Mucosa of descending colon (tissue), 3 donors: Measurements from ENCODE around the gene RHOT1. TPM values are rescaled to one million over a fixed set of nuclear protein-coding genes. Genes with fewer than 3 reads are reported as not detected.
"Not testable (repeated sequence)": the region's sequence is repeated elsewhere in the genome, so short reads cannot be mapped to it uniquely, and the experiment has no call there.

ENCODE experiments used
- ATAC-seq: fragments of 200-7000 bp; cut with Tn5 transposase; one replicate; pipeline ENCODE4 v1.9.1; 2020; ENCODE audit warnings: mild to moderate bottlenecking, moderate library complexity
- DNase-seq, 3 donors: peaks; one replicate each; pipeline ENCODE4 v3.0.0-alpha.2; 2020
- H3K36me3 ChIP-seq: fragments of 200-600 bp; one replicate; pipeline ENCODE4 v1.8.0; 2021; ENCODE audit warnings: low read depth, mild to moderate bottlenecking
- H3K4me1 ChIP-seq: fragments of 200-600 bp; one replicate; pipeline ENCODE4 v1.8.0; 2021; ENCODE audit warnings: low read depth, mild to moderate bottlenecking
- H3K4me3 ChIP-seq: fragments of 200-600 bp; one replicate; pipeline ENCODE4 v1.8.0; 2021; ENCODE audit warnings: mild to moderate bottlenecking
- H3K9me3 ChIP-seq: fragments of 200-600 bp; one replicate; pipeline ENCODE4 v1.8.0; 2021; ENCODE audit warnings: mild to moderate bottlenecking
- CTCF ChIP-seq: fragments of 200-600 bp; IDR thresholded peaks from one replicate; pipeline ENCODE4 v1.8.0; 2022; ENCODE audit warnings: antibody characterized with exemption, mild to moderate bottlenecking
- intact Hi-C, 2 donors: fragments of 100-400 bp; cut with DNase I in 1 of 2; cut with micrococcal nuclease in 1 of 2; formaldehyde crosslinking; loops; one replicate each; pipeline versions ENCODE4 v1.11.0 to v1.11.1; 2022; cut with DNase I, micrococcal nuclease
- total RNA-seq, 3 donors: library from RNA; stranded (reverse); fragmentation: NEBNext Ultra II Directional in 2 of 3; extraction: Animal tissue kit (Norgen Biotek cat#: 25700) in 2 of 3; gene quantifications; one replicate each; pipeline versions ENCODE4 v1.2.1 to v1.2.4, GENCODE V29; 2021 to 2023
- donor health status: DM: no; HTN: no; CAD: no; lungs with moderate emphysema.
- donor health status: DM: no; HTN: no; CAD: no.
- donor health status: DM: no; HTN: yes; CAD: no.

The RHOT1 gene
- total RNA-seq, 3 donors from 2014 or later: 21.2 to 48.6 (median 21.4) TPM

- H3K4me3 ChIP-seq: no peak overlapping the region
- ATAC-seq (no peak), DNase-seq (no peak)
- H3K36me3 ChIP-seq: no peaks in the 10 kb centered on the region
- H3K9me3 ChIP-seq: no peaks in the 10 kb centered on the region
- intact Hi-C loops: no loop called here
- TF ChIP-seq CTCF: no peak
- H3K4me1 ChIP-seq: no peaks in the 10 kb centered on the region
Observed at GRCh38 chr17:32174889-32175288, 32.6 kb downstream of the RHOT1 start.

- ATAC-seq, intact Hi-C loops, H3K36me3 ChIP-seq: not testable (repeated sequence)
Observed at GRCh38 chr17:32178679-32179078, 36.4 kb downstream of the RHOT1 start.

GRCh38 chr17:32179103-32179502 is 36.8 kb downstream of the RHOT1 start:
- H3K9me3 ChIP-seq, H3K4me1 ChIP-seq, intact Hi-C loops, ATAC-seq, H3K36me3 ChIP-seq, DNase-seq, H3K4me3 ChIP-seq: not testable (repeated sequence)

More at GRCh38 chr17:32178679-32179078, 36.4 kb downstream of the RHOT1 start:
- not testable (repeated sequence) for DNase-seq, H3K4me1 ChIP-seq, H3K9me3 ChIP-seq, H3K4me3 ChIP-seq

GRCh38 chr17:32179526-32179925 is 37.2 kb downstream of the RHOT1 start:
- H3K36me3 ChIP-seq, H3K4me1 ChIP-seq, DNase-seq, H3K4me3 ChIP-seq, ATAC-seq, intact Hi-C loops, H3K9me3 ChIP-seq: not testable (repeated sequence)

- H3K4me3 ChIP-seq, ATAC-seq, DNase-seq, H3K4me1 ChIP-seq, intact Hi-C loops, H3K36me3 ChIP-seq, H3K9me3 ChIP-seq: not testable (repeated sequence)
Observed at GRCh38 chr17:32180262-32180661, 38.0 kb downstream of the RHOT1 start.

- Histone ChIP-seq H3K4me1 (no peaks in the 10 kb centered on the region), H3K9me3 (no peaks in the 10 kb centered on the region), H3K4me3 (no peak overlapping the region), H3K36me3 (no peaks in the 10 kb centered on the region)
- no peak for TF ChIP-seq CTCF
- no peak for ATAC-seq
- DNase-seq: no peak
- intact Hi-C loops: no loop called here
Observed at GRCh38 chr17:32185875-32186274, 43.6 kb downstream of the RHOT1 start.

GRCh38 chr17:32187271-32187670 is 45.0 kb downstream of the RHOT1 start:
- DNase-seq (no peak), ATAC-seq (no peak)
- no peak for TF ChIP-seq CTCF
- H3K4me3 ChIP-seq: no peak overlapping the region
- intact Hi-C loops: no loop called here
- H3K36me3 ChIP-seq: no peaks in the 10 kb centered on the region
- H3K9me3 ChIP-seq: no peaks in the 10 kb centered on the region
- H3K4me1 ChIP-seq: no peaks in the 10 kb centered on the region

- no peaks in the 10 kb centered on the region for H3K36me3 ChIP-seq
- TF ChIP-seq CTCF: no peak
Observed at GRCh38 chr17:32189343-32189742, 47.0 kb downstream of the RHOT1 start.

More at GRCh38 chr17:32189343-32189742, 47.0 kb downstream of the RHOT1 start:
- H3K4me3 ChIP-seq: no peak overlapping the region
- intact Hi-C loops: no loop called here
- DNase-seq (no peak), ATAC-seq (no peak)
- H3K9me3 ChIP-seq: no peaks in the 10 kb centered on the region
- no peaks in the 10 kb centered on the region for H3K4me1 ChIP-seq
